GM21526 (cell line): ENCODE data around the gene NMRAL1.

Source experiments
- ATAC-seq: cut with Tn5 transposase; IDR thresholded peaks from one replicate; pipeline ENCODE4 v1.9.1; 2021; ENCODE audit warnings: moderate library complexity; ENCODE audit not compliant: unreplicated experiment, low FRiP score

NMRAL1 gene

GRCh38 chr16:4474192-4474961 lies at the start of gene NMRAL1:
Gene NMRAL1 (minus strand): TSS chr16:4474625. CDS start chr16:4474132, 493 bp downstream.
- peak; percentile 48 for ATAC-seq

GRCh38 chr16:4523686-4524085 lies 49.3 kb upstream of the NMRAL1 start:
- ATAC-seq, result no peak

GRCh38 chr16:4522051-4522581 lies 47.7 kb upstream of the NMRAL1 start:
- no peak for ATAC-seq

- no peak for ATAC-seq
These were observed 46.5 kb upstream of the NMRAL1 start for GRCh38 chr16:4520913-4521312.

- no peak for ATAC-seq
These were observed 45.0 kb upstream of the NMRAL1 start for GRCh38 chr16:4519274-4520058.

- no peak for ATAC-seq
These were observed 43.6 kb upstream of the NMRAL1 start for GRCh38 chr16:4517812-4518680.

GRCh38 chr16:4515611-4516233 lies 41.3 kb upstream of the NMRAL1 start:
- no peak for ATAC-seq

DNA sequence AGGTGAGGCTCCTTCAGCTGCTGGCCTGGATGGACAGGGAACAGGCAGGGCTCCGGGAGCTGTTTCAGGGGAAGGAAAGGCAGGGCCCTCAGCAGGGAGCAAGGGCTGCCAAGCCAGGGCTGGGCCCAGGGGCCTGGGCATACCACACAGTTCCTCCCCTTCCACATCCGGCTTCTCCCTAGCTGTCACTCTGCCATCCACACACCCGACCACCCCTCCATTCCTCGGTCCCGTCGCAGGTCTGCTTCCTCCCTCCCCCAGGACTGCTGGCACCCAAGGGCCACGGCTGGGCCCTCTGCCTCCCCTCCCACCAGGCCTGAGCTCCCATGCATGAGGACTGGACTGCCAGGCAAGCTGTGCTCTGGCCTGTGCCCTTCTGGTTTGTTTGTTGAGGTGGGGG lies 40.2 kb upstream of the NMRAL1 start:
- no peak for ATAC-seq

DNA sequence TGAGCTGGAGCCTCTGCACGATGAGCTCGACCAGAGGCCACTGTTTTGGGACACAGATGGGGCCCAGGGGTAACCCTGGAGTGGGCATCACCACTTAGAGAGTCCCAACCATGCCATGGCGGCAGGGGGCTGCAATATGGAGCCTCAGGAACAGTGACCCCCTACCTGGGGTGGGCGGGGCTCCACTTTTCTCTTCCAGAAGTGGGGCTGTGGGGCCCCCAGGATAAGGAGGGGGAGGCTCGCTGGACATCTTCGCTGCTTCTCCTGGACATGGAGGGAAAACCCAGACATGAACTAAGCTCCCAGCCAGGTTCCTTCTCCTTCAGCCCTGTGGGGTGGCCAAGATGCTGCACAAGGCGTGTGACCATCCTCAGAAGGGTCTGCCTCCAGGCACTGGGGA lies 39.5 kb upstream of the NMRAL1 start:
- no peak for ATAC-seq

DNA sequence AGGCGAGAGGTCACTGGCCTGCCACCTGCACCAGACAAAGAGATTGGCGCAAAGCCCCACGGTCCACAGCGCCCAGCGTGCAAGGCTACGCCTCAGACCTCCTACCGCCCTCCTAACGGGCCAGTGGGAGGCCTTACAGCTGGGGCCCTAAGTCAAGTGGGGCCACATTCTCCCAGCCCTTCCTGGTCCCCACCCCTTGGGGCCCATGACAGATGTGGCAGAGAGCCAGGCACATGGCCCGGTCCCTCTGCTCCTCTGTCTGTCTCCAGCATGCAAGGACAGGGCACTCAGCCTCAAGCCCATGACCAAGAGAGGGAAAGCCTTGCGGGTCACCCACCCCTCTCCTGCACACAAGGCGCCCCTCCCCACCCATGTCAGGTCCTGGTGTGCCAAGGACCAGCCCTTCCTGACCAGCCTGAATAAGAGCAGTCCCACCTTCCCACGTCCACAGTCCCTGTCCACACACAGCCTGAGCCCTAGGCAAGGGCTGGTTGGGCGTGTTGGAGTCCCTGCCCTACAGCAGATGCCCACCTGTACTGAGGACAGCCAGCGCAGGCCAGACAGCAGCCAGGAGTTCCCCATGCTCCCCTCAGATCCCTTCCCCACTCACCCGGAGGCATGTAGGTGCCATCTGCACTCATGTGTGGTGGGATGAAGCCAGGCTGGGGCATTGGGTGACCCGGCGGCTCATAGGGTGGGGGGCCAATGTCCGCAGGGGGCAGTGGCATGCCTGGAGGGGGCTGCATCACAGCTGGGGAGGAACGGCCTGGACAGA lies 38.8 kb upstream of the NMRAL1 start:
- ATAC-seq, result no peak

DNA sequence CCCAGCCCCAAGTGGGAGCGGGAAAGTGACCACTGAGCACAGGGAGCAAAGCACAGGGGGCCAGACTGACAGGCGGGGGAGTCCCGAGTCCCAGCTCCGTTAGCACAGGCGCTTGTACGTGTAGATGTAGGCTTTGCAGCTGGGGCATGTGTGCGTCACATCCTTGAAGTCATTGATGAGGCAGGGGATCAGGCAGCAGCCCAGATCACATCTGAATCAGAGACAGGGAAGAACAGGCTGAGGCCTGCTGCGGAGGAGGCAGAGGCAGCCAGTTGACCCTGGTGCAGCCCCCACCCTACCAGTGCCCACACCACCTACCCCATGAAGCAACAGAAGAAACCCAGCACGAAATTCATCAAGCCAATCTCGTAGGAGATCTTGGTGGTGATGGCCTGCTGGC lies 38.0 kb upstream of the NMRAL1 start:
- no peak for ATAC-seq

DNA sequence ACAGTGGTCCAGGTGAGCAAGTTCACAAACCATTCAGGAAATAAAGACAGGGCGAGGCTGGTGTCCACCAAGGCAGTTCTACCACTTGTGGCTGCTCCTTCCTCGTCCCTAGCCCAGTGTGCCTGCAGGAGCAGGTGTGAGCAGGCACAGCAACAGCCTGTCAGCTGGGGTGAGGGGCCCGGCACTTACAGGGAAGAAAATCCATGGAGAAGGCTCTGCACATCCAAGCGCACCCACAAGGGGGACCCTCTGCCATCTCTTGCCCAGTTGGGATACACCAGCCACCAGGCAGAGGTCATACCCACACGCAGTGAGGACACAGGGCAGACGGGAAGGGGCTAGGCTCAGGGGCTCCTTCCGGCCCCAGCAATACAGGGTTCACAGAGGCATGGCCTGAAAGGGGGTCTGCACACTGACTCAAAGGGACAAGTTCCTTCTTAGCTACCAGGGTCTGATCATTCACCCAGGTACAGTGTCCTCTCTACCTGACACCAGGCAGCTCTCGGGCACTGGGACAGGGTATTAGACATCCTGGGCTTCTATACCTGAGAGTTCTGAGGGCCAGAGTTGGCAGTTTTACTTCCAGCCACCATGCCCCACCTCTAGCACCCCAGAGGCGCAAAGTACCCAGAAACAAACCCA lies 37.1 kb upstream of the NMRAL1 start:
- ATAC-seq, result no peak

DNA sequence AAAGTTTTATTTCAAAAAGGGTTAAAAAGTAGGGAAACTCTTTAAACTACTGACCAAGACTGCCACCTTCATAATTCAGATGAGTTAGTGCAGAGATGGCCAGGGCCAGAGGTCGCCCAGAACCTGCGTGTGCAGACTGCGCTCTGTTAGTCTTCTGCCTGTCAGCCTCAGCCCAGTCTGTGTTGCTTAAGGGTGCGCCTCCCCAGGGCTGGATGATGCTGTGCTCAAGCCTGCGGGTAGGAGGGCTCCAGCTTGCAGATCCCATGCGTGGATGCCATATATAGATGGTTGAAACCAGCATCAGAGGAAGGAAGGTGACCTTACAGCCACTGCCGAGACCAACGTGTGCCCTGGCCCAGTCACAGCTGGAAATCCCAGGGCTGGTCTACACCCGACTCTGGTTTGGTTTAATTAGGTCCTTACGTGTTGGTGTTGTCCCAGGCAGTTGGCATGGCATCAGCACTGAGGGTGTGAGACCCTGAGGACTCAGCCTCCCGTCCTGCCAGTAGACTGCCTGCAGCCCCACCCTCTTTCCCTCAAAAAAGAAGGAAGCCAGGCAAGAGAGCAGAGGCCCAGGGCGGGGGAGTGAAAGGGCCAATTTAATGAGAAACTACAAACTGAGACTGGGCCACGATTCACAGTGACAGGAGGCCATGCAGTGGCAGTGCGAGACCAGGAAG lies 36.5 kb upstream of the NMRAL1 start:
- no peak for ATAC-seq

GRCh38 chr16:4510131-4510530 lies 35.7 kb upstream of the NMRAL1 start:
- no peak for ATAC-seq

GRCh38 chr16:4509420-4509819 lies 35.0 kb upstream of the NMRAL1 start:
- no peak for ATAC-seq

DNA sequence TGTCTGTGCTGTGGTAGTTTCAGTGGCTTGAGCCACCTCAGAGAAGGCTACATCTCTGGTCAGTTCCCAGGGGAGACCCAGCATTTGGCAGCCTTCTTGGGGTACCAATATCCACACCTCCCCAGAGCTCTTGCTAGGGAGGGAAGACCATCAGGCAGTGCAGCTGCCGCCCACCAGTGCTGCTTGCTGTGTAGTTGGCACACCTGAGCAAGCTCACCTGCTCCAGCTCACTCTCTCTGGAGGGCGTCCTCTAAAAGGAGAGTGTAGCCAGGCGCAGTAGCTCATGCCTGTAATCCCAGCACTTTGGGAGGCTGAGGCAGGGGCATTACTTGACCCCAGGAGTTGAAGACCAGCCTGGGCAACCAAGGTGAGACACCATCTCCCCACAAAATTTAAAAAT lies 34.4 kb upstream of the NMRAL1 start:
- no peak for ATAC-seq

GRCh38 chr16:4507588-4508345 lies 33.3 kb upstream of the NMRAL1 start:
- ATAC-seq, result no peak

DNA sequence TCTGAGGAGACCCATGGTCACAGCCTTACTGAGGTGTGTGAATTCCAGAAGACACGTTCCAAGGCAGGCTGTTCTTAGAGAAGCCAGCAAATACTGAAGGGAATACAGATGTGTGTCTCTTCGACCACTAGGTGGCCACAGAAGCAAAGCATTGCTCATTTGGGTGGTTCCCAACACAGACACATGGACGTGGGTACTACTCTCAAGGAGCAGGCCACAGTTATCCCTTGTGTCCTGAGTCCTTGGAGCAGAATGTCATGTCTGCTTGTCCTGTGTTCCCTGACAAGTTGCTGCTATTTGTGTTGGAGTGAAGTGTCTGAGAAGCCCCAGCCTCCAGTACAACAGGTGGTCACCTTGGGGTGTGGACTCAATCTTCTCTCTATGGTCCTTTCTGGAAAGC lies 32.0 kb upstream of the NMRAL1 start:
- ATAC-seq, result no peak
